ENCODE data around the gene GALR3.

GALR3 gene

GRCh38 chr22:37805810-37806277 is 17.3 kb upstream of the GALR3 start:
- CTCF ChIA-PET: interaction anchor here (0.8 kb wide), 1 partner anchor 246 kb away, joined by 3 read pairs; no protein-coding TSS in a partner anchor
- H3K9me3 ChIP-seq (ENCODE audit: control insufficient read depth, insufficient read depth, low read depth, low read length): no peaks in the 10 kb centered on the region
- POLR2A ChIA-PET: interaction anchor here (1.8 kb wide), 2 partner anchors 12 to 38 kb away, joined by 13 to 14 read pairs; partner anchors contain the start of gene ANKRD54
- TF ChIP-seq MZF1 (tag by site-specific recombination; IDR thresholded peaks at IDR 0.05; ENCODE audit: borderline replicate concordance) (no peak), ZNF23 (tag by site-specific recombination; IDR thresholded peaks at IDR 0.05; ENCODE audit: borderline replicate concordance) (no peak), HOXC10 (CRISPR knock-in tag; IDR thresholded peaks at IDR 0.05) (no peak), ZNF140 (tag by site-specific recombination; IDR thresholded peaks at IDR 0.05) (no peak), ZNF202 (tag by site-specific recombination; IDR thresholded peaks at IDR 0.05; ENCODE audit: borderline replicate concordance) (no peak), ZNF660 (tag by site-specific recombination; IDR thresholded peaks at IDR 0.05) (no peak), ZNF37A (tag by site-specific recombination; IDR thresholded peaks at IDR 0.05) (no peak), SP3 (tag by site-specific recombination; IDR thresholded peaks at IDR 0.05) (no peak), ZNF544 (tag by site-specific recombination; IDR thresholded peaks at IDR 0.05) (no peak), ZNF645 (tag by site-specific recombination; IDR thresholded peaks at IDR 0.05) (no peak), ZBTB10 (tag by site-specific recombination; IDR thresholded peaks at IDR 0.05) (no peak), ZBTB7A (tag by site-specific recombination; IDR thresholded peaks at IDR 0.05; ENCODE audit: low read depth) (no peak), ZNF433 (tag by site-specific recombination; IDR thresholded peaks at IDR 0.05; ENCODE audit: low read depth) (no peak), ZFP41 (tag by site-specific recombination; IDR thresholded peaks at IDR 0.05; ENCODE audit: borderline replicate concordance) (no peak), KLF10 (tag by site-specific recombination; IDR thresholded peaks at IDR 0.05) (no peak), ZNF776 (tag by site-specific recombination; IDR thresholded peaks at IDR 0.05; ENCODE audit: borderline replicate concordance) (no peak)
- TF ChIP-seq, protein P1, sequence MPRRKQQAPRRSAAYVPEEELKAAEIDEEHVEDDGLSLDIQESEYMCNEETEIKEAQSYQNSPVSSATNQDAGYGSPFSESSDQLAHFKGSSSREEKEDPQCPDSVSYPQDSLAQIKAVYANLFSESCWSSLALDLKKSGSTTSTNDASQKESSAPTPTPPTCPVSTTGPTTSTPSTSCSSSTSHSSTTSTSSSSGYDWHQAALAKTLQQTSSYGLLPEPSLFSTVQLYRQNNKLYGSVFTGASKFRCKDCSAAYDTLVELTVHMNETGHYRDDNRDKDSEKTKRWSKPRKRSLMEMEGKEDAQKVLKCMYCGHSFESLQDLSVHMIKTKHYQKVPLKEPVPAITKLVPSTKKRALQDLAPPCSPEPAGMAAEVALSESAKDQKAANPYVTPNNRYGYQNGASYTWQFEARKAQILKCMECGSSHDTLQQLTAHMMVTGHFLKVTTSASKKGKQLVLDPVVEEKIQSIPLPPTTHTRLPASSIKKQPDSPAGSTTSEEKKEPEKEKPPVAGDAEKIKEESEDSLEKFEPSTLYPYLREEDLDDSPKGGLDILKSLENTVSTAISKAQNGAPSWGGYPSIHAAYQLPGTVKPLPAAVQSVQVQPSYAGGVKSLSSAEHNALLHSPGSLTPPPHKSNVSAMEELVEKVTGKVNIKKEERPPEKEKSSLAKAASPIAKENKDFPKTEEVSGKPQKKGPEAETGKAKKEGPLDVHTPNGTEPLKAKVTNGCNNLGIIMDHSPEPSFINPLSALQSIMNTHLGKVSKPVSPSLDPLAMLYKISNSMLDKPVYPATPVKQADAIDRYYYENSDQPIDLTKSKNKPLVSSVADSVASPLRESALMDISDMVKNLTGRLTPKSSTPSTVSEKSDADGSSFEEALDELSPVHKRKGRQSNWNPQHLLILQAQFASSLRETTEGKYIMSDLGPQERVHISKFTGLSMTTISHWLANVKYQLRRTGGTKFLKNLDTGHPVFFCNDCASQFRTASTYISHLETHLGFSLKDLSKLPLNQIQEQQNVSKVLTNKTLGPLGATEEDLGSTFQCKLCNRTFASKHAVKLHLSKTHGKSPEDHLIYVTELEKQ (tag by site-specific recombination; IDR thresholded peaks at IDR 0.05; ENCODE audit: borderline replicate concordance): no peak
- TF ChIP-seq, protein P2, sequence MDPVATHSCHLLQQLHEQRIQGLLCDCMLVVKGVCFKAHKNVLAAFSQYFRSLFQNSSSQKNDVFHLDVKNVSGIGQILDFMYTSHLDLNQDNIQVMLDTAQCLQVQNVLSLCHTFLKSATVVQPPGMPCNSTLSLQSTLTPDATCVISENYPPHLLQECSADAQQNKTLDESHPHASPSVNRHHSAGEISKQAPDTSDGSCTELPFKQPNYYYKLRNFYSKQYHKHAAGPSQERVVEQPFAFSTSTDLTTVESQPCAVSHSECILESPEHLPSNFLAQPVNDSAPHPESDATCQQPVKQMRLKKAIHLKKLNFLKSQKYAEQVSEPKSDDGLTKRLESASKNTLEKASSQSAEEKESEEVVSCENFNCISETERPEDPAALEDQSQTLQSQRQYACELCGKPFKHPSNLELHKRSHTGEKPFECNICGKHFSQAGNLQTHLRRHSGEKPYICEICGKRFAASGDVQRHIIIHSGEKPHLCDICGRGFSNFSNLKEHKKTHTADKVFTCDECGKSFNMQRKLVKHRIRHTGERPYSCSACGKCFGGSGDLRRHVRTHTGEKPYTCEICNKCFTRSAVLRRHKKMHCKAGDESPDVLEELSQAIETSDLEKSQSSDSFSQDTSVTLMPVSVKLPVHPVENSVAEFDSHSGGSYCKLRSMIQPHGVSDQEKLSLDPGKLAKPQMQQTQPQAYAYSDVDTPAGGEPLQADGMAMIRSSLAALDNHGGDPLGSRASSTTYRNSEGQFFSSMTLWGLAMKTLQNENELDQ (tag by site-specific recombination; IDR thresholded peaks at IDR 0.05; ENCODE audit: low read depth): no peak
- H3K4me1 ChIP-seq (ENCODE audit: control insufficient read depth, insufficient read depth, low read length): peaks cover 6% of the 10 kb centered on the region; the same call in 1 of the 2 replicates
- peak overlapping the region; percentile 68 for H3K4me3 ChIP-seq (ENCODE audit: low read depth, low read length)
- H3K36me3 ChIP-seq (ENCODE audit: control insufficient read depth in 2 of 2, insufficient read depth in 1 of 2, low read length in 2 of 2): peaks cover 0 to 5% of the 10 kb centered on the region in 2 experiments; a peak in 1 of 3 replicates
- peak overlapping the region; percentile 80; the same call in 1 of the 2 replicates for H3K27ac ChIP-seq (ENCODE audit: extremely low read depth, low read depth, low read length)

All from HEK293 (cell line).